ENCODE results near the gene AP2B1.

Gene AP2B1

GRCh38 chr17:35731917-35732805, 145.0 kb downstream of the AP2B1 start:
- no peak for DNase-seq

GRCh38 chr17:35732806-35733136, 145.6 kb downstream of the AP2B1 start:
- DNase-seq: no peak

GRCh38 chr17:35733366-35733765, 146.2 kb downstream of the AP2B1 start:
- DNase-seq: no peak

- no peak for DNase-seq
These were observed 147.3 kb downstream of the AP2B1 start for GRCh38 chr17:35734396-35734795.

- no peak for DNase-seq
These were observed 148.1 kb downstream of the AP2B1 start for GRCh38 chr17:35735036-35735805.

- DNase-seq: no peak
These were observed 149.1 kb downstream of the AP2B1 start for GRCh38 chr17:35736236-35736635.

GRCh38 chr17:35738519-35739133, 151.5 kb downstream of the AP2B1 start:
- DNase-seq: no peak

- DNase-seq: no peak
These were observed 153.1 kb downstream of the AP2B1 start for GRCh38 chr17:35740216-35740615.

GRCh38 chr17:35740997-35741931, 154.1 kb downstream of the AP2B1 start:
- DNase-seq: peak; percentile 21

GRCh38 chr17:35742496-35742895, 155.4 kb downstream of the AP2B1 start:
- DNase-seq: no peak

GRCh38 chr17:35742896-35743477, 155.9 kb downstream of the AP2B1 start:
- no peak for DNase-seq

GRCh38 chr17:35743626-35744328, 156.7 kb downstream of the AP2B1 start:
- no peak for DNase-seq

GRCh38 chr17:35744830-35745229, 157.7 kb downstream of the AP2B1 start:
- DNase-seq: no peak

- no peak for DNase-seq
These were observed 158.1 kb downstream of the AP2B1 start for GRCh38 chr17:35745246-35745645.

- DNase-seq: no peak
These were observed 158.7 kb downstream of the AP2B1 start for GRCh38 chr17:35745749-35746320.

GRCh38 chr17:35747540-35748017, 160.5 kb downstream of the AP2B1 start:
- DNase-seq: no peak

GRCh38 chr17:35748341-35748841, 161.3 kb downstream of the AP2B1 start:
- no peak for DNase-seq

GRCh38 chr17:35748979-35749378, 161.9 kb downstream of the AP2B1 start:
- DNase-seq: no peak

GRCh38 chr17:35749560-35750412, 162.7 kb downstream of the AP2B1 start:
- no peak for DNase-seq
